Activated gamma-delta T cell treated with anti-CD3 and anti-CD28 coated beads, Interleukin-2, amount 50 U/mL, for 16 hours (primary cell): ENCODE results near the gene ANKS4B.
"Not testable (repeated sequence)": the region's sequence is repeated elsewhere in the genome, so short reads cannot be mapped to it uniquely, and the experiment has no call there.

ENCODE experiments used
- DNase-seq: peaks from one replicate; pipeline ENCODE4 v3.0.0-alpha.2; 2020; ENCODE audit warnings: low read depth

The ANKS4B gene, protein sequence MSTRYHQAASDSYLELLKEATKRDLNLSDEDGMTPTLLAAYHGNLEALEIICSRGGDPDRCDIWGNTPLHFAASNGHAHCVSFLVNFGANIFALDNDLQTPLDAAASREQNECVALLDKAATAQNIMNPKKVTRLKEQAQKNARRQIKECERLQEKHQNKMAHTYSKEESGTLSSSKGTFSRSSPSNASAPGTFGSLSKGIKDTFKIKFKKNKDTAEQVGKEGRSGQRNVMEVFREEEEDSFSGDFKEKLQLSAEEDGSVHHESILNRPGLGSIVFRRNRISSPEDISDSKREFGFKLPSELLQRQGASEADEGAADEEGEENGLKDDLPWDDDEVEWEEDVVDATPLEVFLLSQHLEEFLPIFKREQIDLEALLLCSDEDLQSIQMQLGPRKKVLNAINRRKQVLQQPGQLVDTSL

DNA sequence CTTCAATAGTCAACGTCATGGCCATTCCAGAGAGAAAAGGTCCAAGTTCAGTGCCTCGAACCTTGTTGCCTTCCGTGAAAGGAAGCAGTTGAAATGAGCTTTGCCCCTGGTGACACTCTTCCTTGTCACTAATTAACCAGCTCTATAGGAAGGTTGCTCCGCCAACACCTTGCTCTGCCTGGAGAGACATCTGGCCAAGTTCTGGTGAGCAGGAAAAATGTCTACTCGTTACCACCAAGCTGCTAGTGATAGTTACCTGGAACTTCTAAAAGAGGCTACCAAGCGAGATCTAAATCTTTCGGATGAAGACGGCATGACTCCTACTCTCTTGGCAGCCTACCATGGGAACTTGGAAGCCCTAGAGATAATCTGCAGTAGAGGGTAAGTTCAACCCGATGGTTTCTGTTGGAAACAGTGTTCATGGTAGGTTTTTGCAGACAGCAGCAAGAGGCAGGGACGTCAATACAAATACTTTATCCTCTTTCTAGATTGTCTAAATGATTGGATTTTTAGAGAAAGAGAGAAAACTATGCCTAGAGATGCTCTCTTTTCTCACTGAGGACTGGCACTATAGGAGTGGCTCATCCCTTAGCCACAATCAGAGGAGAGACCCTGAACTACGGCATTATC lies at the start of gene ANKS4B:
Gene ANKS4B (plus strand): TSS at position 179 of the 630 bp plus-strand sequence. CDS start 39 bp downstream, at position 218.
- no peak for DNase-seq

DNA sequence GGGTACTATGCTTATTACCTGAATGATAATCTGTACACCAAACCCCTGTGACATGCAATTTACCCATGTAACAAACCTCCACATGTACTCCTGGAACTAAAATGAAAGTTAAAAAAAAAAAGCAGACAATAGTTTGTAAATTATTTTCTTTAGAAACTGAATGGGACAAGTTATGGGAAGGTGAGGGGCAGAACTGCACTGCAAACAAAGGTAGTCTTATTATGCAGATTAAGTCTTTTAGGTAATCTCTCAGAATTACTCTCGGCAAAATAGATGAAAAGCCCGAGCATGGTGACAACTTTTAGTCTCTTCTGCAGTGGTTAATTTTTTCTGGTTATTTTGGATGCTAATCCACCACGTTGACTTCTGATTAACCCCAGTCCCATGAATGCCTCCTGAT lies 49.5 kb upstream of the ANKS4B start:
- no peak for DNase-seq

DNA sequence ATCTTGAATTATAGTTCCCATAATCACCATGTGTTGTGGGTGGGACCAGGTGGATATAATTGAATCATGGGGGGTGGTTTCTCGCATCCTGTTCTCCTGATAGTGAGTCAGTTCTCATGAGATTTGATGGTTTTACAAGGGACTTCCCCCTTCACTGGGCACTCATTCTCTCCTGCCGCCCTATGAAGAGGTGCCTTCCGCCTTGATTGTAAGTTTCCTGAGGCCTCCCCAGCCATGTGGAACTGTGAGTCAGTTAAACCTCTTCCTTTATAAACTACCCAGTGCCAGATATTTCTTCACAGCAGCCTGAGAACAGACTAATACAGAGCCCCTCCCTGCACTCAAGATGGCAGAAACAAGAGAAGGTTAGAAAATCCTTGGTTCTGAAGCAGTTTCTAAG lies 48.7 kb upstream of the ANKS4B start:
- no peak for DNase-seq

DNA sequence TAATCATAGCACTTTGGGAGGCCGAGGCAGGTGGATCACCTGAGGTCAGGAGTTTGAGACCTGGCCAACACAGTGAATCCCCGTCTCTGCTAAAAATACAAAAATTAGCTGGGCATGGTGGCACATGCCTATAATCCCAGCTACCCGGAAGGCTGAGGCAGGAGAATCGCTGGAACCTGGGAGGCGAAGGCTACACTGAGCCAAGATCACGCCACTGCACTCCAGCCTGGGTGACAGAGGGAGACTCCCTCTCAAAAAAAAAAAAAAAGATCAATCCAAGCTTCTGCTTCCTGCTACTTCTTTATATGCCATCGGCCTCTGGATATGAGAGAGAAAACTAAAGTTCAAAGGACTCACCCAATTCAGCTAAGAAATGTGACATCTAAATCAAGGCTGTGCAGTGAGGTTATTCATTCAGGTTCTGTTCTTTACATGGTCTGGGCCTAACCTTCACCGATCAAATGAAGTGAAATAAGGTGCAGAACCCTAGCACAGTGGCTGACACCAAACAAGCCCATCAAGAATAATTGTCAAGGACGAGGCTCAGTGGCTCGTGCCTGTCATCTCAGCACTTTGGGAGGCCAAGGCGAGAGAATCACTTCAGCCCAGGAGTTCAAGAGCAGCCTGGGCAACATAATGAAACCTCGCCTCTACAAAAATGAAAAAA lies 47.7 kb upstream of the ANKS4B start:
- no peak for DNase-seq

DNA sequence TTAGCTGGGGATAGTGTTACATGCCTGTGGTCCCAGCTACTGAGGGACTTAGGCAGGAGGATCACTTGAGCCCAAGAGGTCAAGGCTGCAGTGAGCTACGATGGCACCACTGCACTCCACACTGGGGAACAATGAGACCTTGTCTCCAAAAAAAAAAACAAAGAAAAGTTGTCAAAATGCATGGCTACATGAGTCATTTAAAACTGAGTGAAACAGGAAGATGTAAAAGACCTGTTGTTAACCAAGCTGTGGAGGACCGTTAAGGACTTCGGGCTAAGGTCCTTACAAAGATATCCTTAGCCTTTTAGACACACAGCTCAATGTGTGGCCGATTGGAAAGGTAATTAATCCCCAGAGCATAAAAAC lies 47.2 kb upstream of the ANKS4B start:
- no peak for DNase-seq

DNA sequence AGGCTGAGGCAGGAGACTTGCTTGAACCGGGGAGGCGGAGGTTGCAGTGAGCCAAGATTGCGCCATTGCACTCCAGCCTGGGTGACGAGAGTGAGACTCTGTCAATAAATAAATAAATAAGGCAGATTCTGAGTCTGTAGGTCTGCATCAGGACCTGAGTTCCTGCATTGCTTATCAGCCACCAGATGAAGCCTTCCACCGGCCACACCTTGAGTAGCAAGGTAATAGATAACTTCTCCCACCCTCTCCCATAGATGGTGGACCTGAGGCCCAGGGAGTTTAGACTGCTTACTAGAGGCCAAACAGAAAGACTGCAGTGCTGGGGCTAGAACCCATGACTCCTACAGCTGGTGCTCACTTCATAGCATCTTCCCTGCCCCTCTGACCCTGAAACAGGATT lies 44.2 kb upstream of the ANKS4B start:
- DNase-seq, result no peak

DNA sequence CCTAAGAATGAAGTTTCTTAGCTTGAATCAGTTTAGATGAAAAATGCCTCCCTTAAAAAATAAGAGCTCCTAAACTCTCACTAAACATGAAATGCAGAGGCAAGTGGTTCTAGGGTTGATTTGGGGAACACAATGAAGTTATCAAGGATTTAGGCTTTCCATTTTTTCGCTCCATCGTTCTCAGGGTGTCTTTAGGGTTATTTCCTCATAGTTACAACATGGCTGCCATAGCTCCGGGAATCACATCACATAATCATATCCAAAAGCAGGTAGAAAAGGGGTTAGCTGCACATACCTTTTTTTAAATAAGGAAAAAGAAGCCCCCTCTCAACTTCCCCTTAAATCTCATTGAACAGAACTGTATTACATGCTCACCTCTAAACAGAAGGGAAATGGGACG lies 43.5 kb upstream of the ANKS4B start:
- no peak for DNase-seq

DNA sequence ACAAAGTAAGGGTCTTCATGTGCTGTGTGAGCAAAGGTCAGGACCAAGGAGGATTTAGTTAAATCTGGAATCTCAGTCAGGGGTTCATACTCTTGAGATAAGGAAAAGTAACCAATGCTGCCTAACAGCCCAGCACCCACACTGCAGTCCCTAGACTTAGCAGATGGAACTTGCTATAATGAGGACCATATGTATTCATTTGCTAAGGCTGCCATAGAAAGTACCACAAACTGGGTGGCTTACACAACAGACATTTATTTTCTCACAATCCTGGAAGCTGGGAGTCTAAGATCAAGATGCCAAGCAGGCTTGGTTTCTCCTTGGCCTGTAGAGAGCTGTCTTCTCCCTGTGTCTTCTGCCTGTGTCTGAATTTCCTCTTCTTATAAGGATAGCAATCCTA lies 42.9 kb upstream of the ANKS4B start:
- DNase-seq, result no peak

DNA sequence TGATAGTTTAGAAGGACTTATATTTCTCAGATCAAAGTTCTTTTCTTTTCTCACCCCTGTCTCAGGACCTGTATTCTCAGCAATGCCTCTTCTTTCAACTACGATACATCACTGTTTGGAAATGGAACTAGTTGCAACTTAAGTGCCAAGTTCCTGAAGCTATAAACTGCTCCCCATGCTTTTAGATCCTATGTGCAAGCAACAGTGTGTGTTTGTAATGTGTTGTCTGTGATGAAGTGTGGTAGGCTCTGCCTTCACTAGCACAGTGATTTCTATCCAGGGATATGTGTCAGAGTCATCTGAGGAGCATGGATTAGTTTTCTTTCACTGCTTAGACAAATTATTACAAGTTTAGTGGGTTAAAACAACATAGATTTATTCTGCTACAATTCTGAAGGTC lies 40.5 kb upstream of the ANKS4B start:
- no peak for DNase-seq

DNA sequence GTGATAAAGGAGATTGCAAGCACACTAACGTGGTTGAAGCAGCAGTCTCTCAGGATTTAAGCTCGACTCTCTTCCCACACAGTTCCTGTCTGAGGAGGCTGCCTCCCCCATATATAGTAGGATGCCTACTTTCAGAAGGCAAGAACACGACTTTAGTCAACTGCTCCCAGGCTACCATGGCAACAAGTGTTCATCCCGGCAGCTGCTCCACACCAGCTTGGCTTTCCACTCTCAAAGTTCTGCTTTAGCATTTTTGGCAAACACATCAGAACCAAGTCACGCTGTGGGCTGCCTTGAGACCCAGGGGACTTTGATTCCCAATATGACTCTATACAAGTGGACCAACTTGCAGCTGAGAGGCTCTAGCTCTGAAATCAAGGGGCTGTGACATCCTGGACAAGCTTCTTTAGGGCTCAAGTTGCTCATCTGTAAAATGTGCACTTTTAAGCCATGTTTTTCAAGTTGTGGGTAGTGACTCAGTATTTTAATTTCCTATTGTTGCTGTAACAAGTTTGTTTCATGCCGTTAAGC lies 38.7 kb upstream of the ANKS4B start:
- DNase-seq, result no peak

DNA sequence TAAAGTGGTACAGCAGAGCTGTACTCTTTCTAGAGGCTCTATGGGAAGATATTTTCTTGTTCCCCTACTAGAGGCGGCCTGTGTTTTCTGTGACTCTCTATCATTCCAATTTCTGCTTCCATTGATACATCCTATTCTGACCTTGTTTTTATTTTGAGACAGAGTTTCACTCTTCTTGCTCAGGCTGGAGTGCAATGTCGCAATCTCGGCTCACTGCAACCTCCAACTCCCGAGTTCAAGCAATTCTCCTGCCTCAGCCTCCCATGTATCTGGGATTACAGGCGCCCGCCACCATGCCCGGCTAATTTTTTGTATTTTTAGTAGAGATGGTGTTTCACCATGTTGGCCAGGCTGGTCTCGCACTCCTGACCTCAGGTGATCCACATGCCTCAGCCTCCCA lies 38.2 kb upstream of the ANKS4B start:
- not testable (repeated sequence) for DNase-seq

DNA sequence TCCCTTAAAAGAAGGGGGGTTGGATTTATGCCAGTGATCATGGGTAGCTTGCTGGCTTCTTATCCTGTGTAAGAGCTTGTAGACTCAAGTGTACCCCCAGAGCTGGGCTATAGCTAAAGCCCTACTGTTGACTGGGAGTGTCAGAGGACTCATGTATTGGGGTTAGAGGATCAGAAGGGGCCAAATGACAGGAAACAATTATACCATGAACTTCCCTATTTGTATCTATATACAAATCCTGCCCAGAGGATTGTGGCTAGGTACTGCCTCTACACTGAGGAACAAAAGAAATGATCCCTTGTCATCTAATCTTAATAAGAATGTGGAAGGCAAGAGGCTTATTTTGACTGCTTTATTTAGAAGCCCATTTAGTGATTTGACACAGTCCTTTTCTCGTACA lies 36.4 kb upstream of the ANKS4B start:
- DNase-seq, result no peak

DNA sequence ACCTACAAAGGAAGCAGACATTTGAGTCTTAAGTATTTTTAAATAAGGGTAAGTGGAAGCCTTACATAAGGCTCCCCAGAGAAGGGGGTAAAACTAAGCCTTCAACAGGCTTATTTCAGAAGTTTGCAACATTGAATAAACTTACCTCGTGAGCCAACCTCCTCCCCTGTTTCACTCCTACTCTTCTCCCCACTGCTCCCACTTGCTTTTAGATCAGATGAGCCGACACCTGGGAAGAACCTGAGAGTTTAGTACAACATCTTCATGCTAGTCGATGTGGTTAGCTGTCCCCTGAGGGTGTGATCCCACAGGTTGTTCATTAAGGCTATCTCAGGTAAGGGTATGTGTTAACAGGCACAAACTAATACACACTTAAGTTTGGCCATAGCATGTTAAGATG lies 35.9 kb upstream of the ANKS4B start:
- no peak for DNase-seq

DNA sequence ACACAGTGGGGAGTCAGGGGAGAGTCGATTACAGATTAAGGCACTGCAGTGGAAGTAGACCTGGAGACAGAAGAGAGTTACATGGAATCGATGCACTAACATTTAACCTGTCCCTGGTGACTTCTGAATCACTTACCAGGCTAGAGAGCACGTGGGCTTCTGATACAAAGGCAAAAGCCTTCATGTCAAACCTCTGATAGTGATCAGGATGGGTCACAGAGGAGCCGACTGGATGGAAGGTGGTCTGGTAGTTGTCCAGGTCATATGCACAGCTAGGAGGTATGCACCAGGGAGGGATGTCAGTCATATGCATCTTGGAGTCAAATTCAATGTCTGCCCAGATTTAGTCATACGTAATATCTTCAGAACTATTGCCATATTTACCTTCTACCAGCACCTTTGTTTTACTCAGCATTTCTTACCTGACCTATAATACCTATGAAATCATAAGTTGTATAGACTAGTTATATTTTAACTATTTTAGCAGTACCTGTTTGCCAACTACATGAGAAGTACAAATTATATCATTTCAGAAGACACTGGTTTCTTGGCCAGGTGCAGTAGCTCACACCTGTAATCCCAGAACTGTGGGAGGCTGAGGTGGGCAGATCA lies 33.8 kb upstream of the ANKS4B start:
- DNase-seq, result no peak

DNA sequence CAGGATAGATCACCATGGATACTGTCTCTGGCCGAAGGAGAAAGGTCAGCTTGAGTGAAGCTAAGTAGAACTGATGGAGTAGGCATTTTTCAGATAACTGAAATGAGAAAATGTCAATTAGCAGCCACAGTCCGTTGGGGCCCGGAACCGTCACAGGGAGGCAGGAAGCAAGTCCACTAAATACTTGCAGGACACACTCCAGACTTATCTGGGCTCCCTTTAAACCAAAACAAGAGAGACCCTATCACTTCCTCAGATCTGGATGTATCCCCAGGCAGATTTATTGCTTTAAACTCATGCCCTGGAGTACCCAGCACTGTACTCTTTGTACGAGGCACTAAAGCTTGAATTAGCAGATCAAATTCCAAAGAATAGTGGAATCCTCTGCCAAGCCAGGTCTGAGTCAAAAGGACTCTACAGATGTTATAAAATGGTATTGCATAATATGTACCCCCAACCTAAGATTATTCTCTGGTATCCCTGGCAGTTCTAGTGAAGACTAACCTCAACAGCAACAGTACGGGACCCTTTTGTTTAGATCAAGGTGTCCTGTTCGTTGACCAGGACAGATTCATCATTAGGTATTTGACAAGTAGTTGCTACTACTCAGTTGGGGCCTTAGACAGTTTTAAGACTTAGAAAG lies 30.2 kb upstream of the ANKS4B start:
- DNase-seq, result no peak

DNA sequence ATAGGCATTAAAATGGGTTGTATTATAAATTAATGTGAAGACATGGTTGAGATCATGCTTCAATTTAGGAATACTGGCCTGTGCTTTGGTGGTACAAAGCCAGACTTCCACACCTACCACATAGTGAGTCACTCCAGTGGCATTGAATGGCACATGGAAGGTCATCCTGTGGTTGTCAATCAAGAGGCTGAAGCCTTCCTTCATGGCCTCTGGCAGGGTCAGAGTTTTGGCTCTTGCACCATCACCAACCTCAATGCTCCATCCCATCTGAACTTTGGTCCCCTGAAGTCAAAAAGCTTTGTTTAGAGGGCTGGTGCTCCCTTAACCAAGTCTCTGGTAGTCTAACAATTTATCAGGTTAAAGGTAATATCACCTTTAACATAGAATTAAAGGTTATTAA lies 28.2 kb upstream of the ANKS4B start:
- DNase-seq, result no peak

DNA sequence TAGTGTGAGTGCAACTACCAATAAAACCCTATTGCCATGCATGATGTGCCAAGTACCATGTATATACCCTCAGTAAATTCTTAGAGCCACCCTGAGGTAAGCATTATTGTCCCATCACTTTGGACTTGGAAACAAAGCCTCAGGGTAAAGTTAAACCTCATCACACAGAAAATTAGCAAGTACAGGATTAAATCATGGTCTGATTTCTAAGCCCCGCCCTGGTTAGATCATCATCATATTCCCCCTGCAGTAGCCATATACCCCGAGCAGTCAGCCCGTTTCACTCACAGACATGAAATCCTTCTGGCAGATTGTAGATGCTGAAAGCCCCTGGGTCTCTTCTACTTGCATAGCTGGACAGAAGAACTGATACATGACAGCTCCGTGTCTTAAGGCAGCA lies 26.9 kb upstream of the ANKS4B start:
- DNase-seq, result no peak

DNA sequence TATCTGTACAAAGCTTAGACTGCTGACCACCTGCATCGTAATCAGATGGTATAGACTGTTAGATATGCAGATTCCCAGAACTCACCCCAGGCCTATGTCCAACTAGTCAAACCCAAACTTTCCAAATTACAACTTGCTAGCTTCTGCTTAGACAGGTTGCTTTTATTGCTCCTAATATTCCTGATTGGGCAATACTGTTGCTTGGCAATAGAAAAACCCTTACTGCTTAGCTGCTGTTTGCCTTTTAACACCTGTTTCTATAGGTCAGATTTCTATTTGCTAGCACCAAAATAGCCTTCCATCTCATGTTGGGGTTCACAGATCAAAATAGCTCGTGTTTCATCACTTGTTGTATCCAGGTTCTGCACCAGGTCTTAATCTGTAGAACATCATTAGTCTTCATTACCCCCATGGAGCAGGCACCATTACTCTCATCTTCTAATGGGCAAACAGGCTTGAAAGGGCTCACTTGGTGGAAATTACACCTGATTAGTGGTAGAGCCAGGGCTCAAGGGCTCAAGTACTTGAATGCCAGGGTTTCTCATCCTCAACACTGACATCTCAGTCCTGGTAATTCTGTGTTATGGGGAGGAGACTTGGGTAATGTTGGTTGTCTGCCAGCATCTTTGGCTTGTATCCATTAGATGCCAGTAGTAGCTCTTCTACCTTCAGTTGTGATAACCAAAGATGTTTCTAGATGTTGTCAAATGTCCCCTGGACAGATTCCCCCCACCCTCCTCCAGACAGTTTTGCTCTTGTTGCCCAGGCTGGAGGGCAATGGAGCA lies 24.9 kb upstream of the ANKS4B start:
- DNase-seq, result no peak

DNA sequence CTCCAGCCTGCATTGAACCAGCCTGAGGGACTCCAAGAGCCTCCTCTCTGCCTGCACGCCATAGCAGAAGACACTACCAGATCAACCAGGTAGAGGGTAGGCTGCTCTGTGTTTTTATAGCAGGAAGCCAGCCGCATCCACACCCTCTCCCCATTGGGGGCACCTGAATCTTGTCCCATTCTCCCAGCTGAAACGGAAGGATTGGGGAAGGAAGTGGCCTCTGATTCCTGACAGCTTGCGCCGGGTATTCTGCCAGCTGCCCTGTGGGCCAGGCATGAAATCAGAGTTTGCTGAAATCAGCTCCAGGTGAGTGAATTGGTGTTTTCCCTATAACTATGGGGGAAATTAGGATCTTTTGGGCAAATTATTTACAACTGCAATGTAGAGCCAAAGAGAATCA lies 22.0 kb upstream of the ANKS4B start, which contains the start of gene ZP2:
Gene ZP2 (minus strand): TSS at position 89 of the 400 bp plus-strand sequence. CDS start 27 bp downstream, at position 62.
- DNase-seq, result no peak

DNA sequence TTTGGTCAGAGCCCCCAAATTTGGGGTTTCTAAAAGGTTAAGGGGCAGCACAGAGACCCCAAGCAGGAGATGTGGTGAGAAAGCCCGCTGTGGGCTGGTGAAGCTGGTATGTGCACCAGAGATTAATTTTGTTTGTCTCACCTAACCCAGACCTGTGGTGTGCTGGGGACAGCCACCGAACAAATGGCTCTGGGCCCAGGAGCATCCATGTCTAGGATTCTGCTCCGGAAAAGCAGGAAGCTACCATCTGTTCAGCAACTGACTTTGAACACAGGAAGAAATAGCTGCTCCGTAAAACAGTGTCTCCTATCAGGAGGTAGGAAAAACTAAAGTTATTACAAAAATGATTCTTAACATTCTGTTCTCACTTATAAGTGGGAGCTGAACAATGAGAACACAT lies 19.4 kb upstream of the ANKS4B start:
- DNase-seq, result no peak

DNA sequence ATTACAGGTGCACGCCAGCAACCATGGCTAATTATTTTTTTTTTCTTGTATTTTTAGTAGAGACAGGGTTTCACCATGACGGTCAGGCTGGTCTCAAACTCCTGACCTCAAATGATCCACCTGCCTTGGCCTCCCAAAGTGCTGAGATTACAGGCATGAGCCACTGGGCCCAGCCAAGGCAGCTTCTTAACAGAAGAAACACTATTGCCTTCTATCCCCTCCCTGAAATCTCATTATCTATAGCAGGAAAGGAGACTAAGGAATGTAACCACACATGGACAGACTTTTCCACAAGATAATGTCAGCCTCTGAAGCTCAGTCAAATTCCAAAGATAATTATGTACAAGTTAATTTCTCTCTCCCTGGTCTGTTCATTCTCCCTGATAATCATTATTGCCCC lies 16.4 kb upstream of the ANKS4B start:
- no peak for DNase-seq
